ENCODE data around the gene MESP1. TPM values are rescaled to one million over a fixed set of nuclear protein-coding genes. Genes with fewer than 3 reads are reported as not detected.

Gene MESP1
- total RNA-seq, 1 donor from 2014 or later: 1.1 TPM

DNA sequence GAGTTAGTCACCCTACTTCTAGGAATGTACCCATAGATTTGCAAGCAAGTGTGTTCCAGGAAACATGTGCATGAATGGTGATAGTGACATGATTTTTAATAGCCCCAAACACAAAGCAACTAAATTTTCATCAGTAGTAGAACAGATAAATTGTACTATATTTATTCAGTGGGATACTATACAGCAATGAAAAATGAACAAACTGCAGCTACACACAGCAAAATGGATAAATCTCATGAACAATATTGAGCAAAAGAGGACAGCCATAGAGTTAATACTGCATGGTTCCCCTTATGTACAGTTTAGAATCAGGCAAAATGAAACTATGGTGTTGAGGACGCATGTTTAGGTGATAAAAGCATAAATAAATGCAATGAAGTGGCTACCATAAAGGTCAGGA is 26.0 kb downstream of the MESP1 start:
- no peak for DNase-seq
- Mint-ChIP-seq H3K27me3 (ENCODE audit: unreplicated experiment) (no peaks in the 10 kb centered on the region), H3K9me3 (ENCODE audit: unreplicated experiment) (peaks cover 3% of the 10 kb centered on the region), H3K36me3 (ENCODE audit: unreplicated experiment) (no peaks in the 10 kb centered on the region), H3K27ac (ENCODE audit: unreplicated experiment) (no peak overlapping the region), H3K4me3 (ENCODE audit: unreplicated experiment) (no peak overlapping the region), H3K4me1 (ENCODE audit: low read depth, unreplicated experiment) (no peaks in the 10 kb centered on the region)
- TF ChIP-seq, protein P1, sequence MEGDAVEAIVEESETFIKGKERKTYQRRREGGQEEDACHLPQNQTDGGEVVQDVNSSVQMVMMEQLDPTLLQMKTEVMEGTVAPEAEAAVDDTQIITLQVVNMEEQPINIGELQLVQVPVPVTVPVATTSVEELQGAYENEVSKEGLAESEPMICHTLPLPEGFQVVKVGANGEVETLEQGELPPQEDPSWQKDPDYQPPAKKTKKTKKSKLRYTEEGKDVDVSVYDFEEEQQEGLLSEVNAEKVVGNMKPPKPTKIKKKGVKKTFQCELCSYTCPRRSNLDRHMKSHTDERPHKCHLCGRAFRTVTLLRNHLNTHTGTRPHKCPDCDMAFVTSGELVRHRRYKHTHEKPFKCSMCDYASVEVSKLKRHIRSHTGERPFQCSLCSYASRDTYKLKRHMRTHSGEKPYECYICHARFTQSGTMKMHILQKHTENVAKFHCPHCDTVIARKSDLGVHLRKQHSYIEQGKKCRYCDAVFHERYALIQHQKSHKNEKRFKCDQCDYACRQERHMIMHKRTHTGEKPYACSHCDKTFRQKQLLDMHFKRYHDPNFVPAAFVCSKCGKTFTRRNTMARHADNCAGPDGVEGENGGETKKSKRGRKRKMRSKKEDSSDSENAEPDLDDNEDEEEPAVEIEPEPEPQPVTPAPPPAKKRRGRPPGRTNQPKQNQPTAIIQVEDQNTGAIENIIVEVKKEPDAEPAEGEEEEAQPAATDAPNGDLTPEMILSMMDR (IDR thresholded peaks at IDR 0.05; ENCODE audit: partially characterized antibody, unreplicated experiment): no peak

DNA sequence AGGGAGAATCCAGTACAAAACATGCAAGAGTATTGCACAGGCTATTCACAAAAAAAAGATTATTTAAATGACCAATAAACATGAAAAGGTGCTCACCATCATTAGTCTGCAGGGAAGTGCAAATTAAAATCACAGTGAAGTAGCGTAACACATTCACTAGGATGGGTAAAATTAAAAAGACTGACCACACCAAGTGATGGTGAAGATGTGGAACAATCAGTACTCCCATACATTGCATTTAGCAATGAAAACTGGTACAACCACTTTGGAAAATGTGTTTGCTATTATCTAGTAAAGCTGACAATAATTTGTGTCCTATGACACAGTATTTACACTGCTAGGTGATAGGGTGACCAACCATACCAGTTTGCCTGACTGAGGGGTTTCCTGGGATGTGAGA is 26.4 kb downstream of the MESP1 start:
- Mint-ChIP-seq H3K4me1 (ENCODE audit: low read depth, unreplicated experiment) (no peaks in the 10 kb centered on the region), H3K27ac (ENCODE audit: unreplicated experiment) (no peak overlapping the region), H3K9me3 (ENCODE audit: unreplicated experiment) (peaks cover 3% of the 10 kb centered on the region), H3K4me3 (ENCODE audit: unreplicated experiment) (no peak overlapping the region), H3K36me3 (ENCODE audit: unreplicated experiment) (no peaks in the 10 kb centered on the region), H3K27me3 (ENCODE audit: unreplicated experiment) (no peaks in the 10 kb centered on the region)
- TF ChIP-seq, protein P1 (IDR thresholded peaks at IDR 0.05; ENCODE audit: partially characterized antibody, unreplicated experiment): no peak
- no peak for DNase-seq

DNA sequence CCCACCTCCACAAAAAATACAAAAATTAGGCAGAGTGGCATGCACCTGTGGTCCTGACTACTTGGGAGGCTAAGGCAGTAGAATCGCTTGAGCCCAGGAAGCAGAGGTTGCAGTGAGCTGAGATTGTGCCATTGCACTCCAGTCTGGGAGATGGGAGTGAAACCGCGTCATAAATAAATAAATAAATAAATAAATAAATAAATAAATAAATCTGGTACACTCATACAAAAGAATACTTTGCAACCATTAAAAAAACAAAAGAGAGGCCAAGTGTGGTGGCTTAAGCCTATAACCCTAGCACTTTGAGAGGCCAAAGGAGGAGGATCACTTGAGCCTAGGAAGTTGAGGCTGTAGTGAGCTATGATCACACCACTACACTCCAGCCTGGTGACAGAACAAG is 28.0 kb downstream of the MESP1 start:
- Mint-ChIP-seq H3K4me1 (ENCODE audit: low read depth, unreplicated experiment) (no peaks in the 10 kb centered on the region), H3K36me3 (ENCODE audit: unreplicated experiment) (no peaks in the 10 kb centered on the region), H3K4me3 (ENCODE audit: unreplicated experiment) (no peak overlapping the region), H3K9me3 (ENCODE audit: unreplicated experiment) (peaks cover 3% of the 10 kb centered on the region), H3K27ac (ENCODE audit: unreplicated experiment) (no peak overlapping the region), H3K27me3 (ENCODE audit: unreplicated experiment) (no peaks in the 10 kb centered on the region)
- TF ChIP-seq, protein P1 (IDR thresholded peaks at IDR 0.05; ENCODE audit: partially characterized antibody, unreplicated experiment): no peak
- no peak for DNase-seq

DNA sequence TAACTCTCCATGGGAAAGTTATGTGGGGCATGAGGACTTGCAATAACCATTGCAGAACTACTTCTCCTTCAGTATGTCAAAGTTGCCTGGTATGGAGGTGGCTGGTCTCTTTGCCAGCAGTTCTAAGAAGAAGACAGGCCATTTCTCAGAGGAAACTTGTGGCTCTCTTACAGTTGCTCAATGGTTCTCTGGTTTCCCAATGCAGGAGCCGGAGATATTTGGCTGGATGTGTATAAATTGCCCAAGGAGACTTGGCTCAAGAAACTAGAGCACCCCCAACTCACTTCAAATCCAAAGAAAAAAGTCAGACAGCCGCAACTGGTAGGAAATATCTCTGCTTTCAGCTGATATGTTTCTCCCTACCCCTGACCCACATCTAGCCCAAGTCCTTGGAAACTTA is 36.3 kb downstream of the MESP1 start:
- Mint-ChIP-seq H3K36me3 (ENCODE audit: unreplicated experiment) (no peaks in the 10 kb centered on the region), H3K4me1 (ENCODE audit: low read depth, unreplicated experiment) (no peaks in the 10 kb centered on the region), H3K27ac (ENCODE audit: unreplicated experiment) (no peak overlapping the region), H3K27me3 (ENCODE audit: unreplicated experiment) (peaks cover 2% of the 10 kb centered on the region), H3K9me3 (ENCODE audit: unreplicated experiment) (no peaks in the 10 kb centered on the region), H3K4me3 (ENCODE audit: unreplicated experiment) (no peak overlapping the region)
- TF ChIP-seq, protein P1 (IDR thresholded peaks at IDR 0.05; ENCODE audit: partially characterized antibody, unreplicated experiment): no peak
- DNase-seq: no peak

DNA sequence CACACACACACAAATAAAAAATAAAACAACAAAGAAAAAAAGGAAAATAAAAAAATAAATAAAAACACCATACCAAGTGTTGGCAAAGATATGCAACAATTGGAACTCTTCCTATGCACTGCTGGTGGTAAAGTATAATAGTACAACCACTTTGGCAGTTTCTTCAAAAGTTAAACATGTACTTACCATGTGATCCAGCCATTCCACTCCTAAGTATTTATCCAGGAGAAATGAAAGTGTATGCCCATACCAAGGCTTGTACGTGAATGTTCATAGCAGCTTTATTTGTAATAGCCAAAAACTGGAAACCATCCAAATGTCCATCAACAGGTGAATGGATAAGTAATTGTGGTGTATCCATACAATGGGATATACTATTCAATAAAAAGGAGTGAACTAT is 43.5 kb downstream of the MESP1 start:
- no peaks in the 10 kb centered on the region for H3K9me3 Mint-ChIP-seq (ENCODE audit: unreplicated experiment)
- H3K4me3 Mint-ChIP-seq (ENCODE audit: unreplicated experiment): no peak overlapping the region
- no peak for DNase-seq
- peaks cover 2% of the 10 kb centered on the region for H3K27me3 Mint-ChIP-seq (ENCODE audit: unreplicated experiment)
- no peaks in the 10 kb centered on the region for H3K36me3 Mint-ChIP-seq (ENCODE audit: unreplicated experiment)
- no peaks in the 10 kb centered on the region for H3K4me1 Mint-ChIP-seq (ENCODE audit: low read depth, unreplicated experiment)
- TF ChIP-seq, protein P1 (IDR thresholded peaks at IDR 0.05; ENCODE audit: partially characterized antibody, unreplicated experiment): no peak
- H3K27ac Mint-ChIP-seq (ENCODE audit: unreplicated experiment): no peak overlapping the region
